Stimulated activated CD8-positive, alpha-beta memory T cell treated with anti-CD3 and anti-CD28 coated beads, Interleukin-7, amount 100 ng/mL, for 48 hours (primary cell): ENCODE data around the gene NALCN.

Source experiments
- DNase-seq, 2 donors: peaks; one replicate each; pipeline ENCODE4 v3.0.0-alpha.2; 2020; ENCODE audit warnings: low read depth in 1 of 2; ENCODE audit errors: extremely low read depth in 1 of 2

Gene NALCN

DNA sequence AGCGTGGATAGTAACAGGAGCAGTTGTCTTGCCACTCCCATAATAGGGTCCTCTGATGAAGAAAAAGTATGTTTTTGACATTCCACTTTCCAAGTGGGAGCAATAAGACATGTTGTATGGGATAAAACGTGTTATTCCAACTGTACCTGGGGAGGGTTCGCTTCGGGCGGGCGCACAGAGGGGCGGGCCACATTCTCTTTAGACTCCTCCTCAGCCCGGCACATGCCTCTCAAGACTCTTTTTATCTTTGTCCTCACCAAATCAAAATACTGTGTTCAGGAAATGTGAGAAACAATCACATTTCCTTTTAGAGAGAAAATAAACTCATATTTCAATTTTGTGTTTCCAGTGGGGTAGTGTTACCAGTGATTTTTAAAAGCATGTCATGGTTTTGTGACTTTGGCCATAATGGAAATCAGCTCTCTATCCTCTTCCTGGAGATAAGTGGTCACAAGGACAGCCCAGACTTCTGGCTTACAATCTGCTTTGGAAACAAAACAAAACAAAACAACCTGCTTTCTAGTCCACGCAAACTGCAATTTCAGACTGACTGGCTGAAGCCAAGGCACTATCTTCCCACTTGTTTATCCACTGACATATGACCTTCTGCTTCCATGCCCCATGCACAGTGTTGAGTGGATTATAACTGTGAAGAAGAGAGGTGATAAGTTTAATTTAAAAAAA is 276.1 kb downstream of the NALCN start:
- no peak for DNase-seq

- no peak for DNase-seq
Observed at GRCh38 chr13:101139081-101139480, 277.2 kb downstream of the NALCN start.

DNA sequence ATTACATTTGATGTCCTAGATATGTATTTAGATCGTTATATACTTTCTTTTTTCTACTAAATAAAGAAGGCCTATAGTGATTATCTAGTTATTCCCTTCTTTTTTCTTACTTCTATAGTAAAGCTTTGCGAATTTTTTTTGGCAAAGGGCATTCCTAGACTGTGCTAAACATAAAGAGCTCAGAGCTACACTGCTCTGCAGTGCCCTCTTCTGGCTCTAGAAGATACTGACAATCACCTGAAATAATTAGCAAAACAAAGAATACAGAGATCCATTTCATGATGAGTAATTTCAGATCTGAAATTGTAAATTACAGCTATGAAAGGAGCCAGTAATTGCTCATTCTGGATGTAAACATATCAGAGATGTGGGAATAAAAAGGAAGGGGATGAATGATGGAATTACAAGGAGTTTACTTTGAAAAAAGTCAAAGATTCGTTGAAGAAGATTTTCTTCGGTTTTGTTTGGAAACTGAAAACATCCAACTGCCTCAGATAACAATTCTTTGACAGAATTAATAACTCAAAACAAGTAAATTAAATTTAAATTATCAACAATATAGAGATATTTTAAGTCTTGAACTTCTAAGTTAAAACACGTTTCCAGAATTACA is 288.5 kb downstream of the NALCN start:
- DNase-seq: no peak

DNA sequence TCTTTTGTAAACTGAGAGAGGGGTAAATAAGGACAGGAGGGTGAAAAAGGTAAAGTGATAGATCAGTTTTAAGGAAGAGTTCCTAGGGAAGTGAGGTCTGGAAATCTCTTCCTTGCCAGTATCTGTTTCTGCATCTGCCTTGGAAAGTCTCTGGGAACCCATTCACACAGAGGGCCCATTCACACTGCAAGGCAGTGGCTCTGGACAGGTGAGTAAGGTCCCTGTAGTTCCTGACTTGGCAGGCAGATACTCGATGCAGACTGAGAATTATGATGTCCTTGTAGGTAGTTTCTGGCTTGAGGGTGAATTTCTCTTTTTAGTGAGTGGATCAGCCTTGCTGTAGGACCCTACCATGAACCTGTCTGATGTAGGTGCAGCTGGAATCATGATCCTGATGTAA is 293.3 kb downstream of the NALCN start:
- DNase-seq: no peak

- DNase-seq: no peak
Observed at GRCh38 chr13:101121608-101122007, 294.7 kb downstream of the NALCN start.

- no peak for DNase-seq
Observed at GRCh38 chr13:101120007-101120406, 296.3 kb downstream of the NALCN start.

- no peak for DNase-seq
Observed at GRCh38 chr13:101116826-101117225, 299.5 kb downstream of the NALCN start.

DNA sequence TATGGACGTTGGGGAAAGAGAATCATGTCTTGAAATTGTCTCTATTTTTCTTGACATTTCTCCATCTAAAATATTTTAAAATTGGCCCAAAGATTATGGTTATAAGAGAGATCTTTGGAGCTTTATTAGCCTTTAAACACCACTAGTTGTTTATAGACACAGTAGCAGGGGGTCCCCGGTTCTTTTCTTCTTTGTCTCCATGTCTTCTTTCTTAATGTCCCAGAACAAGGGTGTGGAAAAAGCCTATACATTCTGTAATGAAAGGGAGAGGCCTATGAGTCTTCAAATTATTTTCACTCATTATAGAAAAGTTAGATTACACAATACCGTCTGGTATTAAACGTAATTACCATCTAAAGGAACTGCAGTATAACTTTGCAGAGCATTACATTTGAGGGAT is 300.0 kb downstream of the NALCN start:
- DNase-seq: no peak

DNA sequence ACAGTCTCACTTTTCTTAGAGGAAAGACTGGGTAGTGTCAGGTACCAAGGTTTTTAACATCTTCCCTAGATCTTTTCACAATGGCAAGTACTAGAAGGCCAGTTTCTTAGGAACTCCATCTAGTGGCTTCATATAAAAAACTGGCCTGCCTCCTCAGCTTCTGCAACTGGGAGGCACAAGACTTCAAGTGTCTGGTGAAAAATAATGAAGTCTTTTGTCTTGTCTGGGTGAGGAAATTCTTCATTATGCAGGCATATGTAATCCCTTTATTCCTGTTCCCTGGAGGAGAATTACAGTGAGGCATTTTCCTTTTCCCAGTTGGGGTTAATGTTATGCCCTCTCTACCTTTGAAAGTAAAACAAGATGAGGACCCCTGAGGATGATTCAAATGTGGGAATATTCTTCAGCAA is 300.5 kb downstream of the NALCN start:
- DNase-seq: no peak

GRCh38 chr13:101111894-101112293 is 304.4 kb downstream of the NALCN start:
- DNase-seq: no peak

GRCh38 chr13:101109005-101109404 is 307.3 kb downstream of the NALCN start:
- no peak for DNase-seq

- DNase-seq: no peak
Observed at GRCh38 chr13:101098873-101099272, 317.4 kb downstream of the NALCN start.

GRCh38 chr13:101092985-101093384 is 323.3 kb downstream of the NALCN start:
- no peak for DNase-seq

DNA sequence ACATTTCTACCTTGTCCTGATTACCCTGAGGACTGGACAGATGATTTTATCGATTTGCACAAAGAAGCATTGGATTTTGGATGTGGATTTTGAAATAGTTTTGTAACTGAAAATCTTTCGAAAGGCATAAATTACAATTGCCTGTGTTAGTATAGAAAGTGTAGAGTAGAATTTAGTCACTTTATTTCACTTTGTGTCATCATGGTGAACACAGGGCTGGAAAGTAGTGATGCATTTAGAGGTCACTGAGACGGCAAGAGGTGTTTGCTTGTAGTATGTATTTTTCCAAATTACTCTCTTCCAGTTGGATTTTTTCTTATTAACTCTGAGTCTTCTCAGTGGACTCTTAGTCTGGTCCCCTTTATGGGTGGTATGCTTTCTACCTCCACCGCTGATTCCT is 326.0 kb downstream of the NALCN start:
- no peak for DNase-seq

- DNase-seq: no peak
Observed at GRCh38 chr13:101085551-101085950, 330.8 kb downstream of the NALCN start.

DNA sequence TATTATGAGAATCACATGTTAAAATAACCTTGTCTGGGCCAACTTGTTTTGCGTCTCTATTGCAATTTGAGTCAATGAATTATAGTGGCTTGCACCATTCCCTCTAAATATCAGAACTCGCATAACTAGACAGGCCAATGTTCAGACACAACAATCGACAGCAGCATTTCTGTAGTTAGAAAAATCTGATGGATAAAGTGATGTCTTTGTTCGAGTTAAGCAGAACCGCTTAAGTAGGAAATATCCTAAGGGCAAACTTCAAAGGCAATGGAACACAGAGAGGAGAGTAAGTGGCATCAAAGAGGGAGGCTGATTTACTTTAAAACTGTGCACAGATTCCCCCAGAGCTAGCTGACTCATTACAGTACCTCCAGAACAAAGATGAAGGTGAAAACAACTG is 333.9 kb downstream of the NALCN start:
- DNase-seq: no peak

DNA sequence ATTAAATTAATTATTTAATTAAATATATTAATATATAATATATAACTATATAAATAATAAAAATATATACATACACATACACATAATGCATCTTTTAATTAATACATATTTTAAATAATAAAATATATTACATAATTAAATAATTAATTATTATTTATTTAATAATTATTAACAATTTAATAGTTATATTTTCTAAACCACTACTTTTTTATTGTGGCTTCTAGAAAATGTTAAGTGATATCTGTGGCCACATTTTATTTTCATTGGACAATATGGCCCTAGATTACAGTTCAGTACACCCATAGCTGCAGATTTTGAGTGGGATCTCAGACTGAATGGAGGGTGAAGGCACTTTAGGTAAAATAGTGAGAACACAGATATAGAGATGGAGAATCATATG is 335.7 kb downstream of the NALCN start:
- no peak for DNase-seq

DNA sequence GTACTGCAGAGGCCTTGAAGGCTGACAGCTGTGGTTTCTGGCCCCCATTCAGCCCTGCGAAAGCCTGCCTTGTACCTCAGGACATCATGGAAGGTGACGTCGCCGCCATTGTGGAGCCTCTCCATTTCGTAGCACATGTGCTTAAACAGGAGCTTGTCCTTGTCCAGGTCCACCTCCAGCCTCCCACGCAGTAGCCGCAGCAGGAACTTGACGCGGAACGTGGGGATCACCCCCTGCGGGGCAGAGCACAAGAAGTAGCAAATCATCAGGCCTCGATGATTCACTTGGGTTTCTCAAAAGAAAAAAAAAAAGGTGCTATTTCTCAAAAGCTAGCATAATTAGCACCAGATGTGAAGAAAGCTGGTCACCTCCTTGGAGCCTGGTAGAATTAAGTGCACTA is 351.0 kb downstream of the NALCN start:
- DNase-seq: no peak

- DNase-seq: no peak
Observed at GRCh38 chr13:101059793-101060192, 356.5 kb downstream of the NALCN start.

DNA sequence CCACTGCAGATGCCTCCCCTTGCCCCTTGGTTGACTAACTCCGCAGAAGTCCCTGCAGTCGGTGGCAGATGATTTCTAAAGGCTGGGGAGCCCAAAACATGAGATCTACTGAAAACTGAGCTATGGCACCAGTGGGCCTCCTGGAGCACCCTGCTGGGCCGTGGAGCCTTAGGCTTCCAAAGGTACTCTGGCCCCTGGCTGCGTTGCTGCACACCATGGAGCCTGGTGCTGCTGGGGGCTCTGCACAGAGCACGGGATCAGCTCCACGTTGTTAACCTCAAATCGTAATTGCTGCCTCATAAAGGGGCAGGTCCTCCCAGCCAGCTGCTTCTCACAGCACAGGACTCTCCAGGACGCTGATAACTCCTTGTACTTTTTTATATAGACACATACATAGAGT is 357.5 kb downstream of the NALCN start:
- no peak for DNase-seq

GRCh38 chr13:101053301-101054093 is 362.8 kb downstream of the NALCN start:
- DNase-seq: no peak
